Hematopoietic multipotent progenitor cell treated with erythropoietin and hydrocortisone succinate and interleukin-3 and kit ligand, for 8 days (in vitro differentiated cells): ENCODE results near the gene BAIAP2.
"Not testable (repeated sequence)": the region's sequence is repeated elsewhere in the genome, so short reads cannot be mapped to it uniquely, and the experiment has no call there.

Experiments
- DNase-seq: peaks from one replicate; pipeline ENCODE4 v3.0.0-alpha.2; 2015

Gene BAIAP2

GRCh38 chr17:81071761-81072741 lies 37.1 kb downstream of the BAIAP2 start:
- no peak for DNase-seq

- DNase-seq = no peak
Measured at GRCh38 chr17:81073967-81074839, 39.3 kb downstream of the BAIAP2 start.

GRCh38 chr17:81074875-81075274 lies 39.9 kb downstream of the BAIAP2 start:
- no peak for DNase-seq

DNA sequence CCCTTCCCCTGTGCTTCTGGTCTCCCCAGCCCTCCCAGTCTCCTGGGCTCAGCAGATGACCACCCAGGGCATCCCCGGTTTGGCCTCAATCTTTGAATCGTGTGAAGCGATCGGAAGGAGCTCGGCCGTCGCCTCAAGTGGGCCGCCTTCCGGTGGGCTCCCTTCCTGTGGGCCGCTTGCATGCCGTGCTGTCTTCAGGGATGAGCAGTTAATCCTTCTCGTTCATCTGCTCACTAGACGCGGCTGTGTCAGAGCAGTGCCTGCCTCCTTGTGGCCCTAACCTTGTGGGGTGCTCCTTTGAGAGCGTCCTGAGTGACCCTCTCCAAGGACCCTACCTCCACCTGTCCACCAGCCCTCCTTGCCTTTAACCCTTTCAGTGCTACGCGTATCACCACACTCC lies 40.4 kb downstream of the BAIAP2 start:
- DNase-seq = no peak

GRCh38 chr17:81076141-81076679 lies 41.3 kb downstream of the BAIAP2 start:
- DNase-seq = no peak

DNA sequence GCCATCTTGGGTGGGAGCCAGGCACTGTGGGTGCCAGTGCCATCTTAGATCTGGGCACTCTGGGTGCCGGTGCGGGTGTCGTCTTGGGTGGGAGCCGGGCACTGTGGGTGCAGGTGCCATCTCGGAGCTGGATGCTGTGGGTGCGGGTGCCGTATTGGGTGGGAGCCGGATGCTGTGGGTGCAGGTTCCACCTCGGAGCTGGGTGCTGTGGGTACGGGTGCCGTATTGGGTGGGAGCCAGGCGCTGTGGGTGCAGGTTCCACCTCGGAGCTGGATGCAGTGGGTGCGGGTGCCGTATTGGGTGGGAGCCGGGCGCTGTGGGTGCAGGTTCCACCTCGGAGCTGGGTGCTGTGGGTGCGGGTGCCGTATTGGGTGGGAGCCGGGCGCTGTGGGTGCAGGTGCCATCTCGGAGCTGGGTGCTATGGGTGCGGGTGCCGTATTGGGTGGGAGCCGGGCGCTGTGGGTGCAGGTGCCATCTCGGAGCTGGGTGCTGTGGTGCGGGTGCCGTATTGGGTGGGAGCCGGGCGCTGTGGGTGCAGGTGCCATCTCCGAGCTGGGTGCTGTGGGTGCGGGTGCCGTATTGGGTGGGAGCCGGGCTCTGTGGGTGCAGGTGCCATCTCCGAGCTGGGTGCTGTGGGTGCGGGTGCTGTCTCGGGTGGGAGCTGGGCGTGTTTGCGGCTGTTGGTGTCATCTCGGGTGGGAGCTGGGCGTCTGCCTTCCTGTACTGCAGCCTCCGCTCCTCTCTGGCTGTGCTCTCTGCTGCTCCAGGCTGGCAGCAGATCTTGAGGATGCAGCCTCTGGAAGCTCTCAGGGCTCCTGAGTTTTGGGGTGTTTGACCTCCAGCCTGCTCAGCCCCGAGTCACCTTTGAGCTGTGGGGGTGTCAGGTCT lies 43.3 kb downstream of the BAIAP2 start:
- DNase-seq = not testable (repeated sequence)

DNA sequence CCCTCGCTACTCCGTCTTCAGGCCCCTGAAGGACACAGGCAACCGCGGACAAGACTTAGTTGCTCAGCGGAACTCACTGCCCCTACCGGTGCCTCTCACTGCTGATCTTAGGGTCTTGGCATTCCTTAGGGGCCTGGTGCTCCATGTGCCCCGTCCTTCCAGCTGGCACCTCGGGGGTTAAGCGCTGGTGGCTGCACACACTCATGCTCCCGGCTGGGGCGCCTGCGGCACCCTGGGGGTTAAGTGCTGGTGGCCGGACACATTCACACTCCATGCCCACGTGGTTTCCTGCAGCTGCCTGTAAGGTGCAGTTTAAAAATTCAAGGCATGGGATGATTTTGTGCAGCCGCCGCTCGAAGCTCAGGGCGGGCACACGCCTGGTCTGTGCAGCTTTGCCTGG lies 45.1 kb downstream of the BAIAP2 start:
- DNase-seq = no peak

DNA sequence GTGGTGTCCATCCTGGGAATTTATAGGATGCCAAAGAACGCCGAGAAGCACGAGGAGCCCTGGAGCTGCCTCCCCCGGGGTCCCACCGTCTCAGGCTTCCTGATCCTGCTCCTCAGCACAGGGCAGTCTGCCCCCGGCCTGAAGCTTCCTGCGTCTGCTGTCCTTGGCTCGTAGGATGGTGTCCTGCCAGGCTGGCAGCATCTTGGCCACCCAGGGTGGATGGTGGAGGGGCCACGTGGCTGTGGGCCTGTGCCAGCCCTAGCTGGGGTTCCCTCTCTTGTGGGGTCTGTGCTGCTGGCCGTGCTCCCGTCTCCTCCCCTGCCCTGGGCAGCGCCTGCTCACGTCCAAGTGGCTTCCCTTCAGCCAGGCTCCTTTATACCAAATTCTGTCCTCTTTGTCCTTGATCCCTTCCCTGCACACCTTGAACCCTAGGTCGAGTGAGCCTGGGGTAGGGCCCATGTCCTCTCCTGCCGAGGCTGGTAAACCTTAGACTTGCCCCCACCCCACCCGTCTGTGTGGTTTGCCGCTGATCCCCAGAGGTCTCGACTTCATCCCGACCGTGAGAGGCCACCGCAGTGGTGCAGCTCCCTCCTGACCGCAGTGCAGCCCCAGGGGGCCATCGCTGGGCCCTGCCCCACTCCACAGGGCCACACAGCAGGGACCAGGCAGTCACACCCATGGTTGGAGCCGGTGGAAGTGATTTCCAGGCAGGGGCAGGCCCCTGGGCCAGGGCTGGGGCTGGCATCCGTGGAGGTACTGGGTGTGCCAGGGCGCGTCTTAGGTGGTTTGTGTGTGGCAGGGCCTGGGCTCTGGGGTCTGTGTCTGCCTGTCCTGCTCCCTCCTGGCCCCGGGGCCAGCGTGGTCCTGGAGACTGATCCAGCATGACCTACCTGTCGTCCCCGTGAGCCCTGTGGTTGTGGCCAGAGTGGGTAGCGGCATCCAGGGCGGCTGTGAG lies 46.5 kb downstream of the BAIAP2 start:
- no peak for DNase-seq

DNA sequence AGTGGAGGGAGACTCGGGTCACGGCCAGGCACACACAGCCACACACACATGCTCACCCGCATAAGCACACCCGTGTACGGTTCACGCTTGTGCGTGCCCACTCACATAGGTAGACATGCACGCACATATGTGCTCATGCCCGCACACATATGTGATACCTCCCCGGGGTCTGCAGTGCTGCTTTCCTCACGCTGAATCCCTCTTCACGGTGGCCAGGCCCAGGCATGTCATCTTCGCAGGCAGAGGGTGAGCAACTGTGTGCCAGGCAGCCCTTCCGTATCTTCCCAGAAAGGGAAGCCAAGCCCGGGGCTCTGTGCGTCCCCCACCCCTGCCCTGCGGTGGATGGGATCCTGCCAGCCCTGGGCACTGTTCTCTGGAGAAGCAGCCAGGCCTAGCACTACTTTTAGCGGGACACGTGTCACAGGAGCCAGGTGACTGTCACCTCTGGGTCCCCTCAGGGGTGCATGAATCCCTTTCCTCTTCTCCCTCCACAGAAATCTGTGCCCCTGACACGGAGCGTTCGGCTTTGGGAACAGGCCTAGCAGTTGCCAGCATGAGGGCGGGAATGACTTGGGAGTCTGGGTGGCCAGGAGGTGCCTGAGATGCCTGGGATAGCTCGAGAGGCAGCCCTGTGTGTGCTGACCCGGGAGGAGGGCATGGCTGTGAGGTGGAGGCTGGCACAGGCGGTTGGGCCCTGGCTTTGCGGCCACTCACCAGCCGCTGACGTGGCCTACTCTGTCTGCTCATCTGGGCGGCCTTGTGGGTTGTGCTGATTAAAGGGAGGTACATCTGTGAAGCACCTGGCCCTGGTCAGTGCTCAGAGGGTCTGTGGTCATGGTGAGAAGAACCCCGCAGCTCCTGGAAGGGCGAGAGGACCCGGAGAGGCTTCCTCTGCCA lies 47.5 kb downstream of the BAIAP2 start:
- DNase-seq = no peak

- DNase-seq = no peak
Measured at GRCh38 chr17:81083125-81083765, 48.3 kb downstream of the BAIAP2 start.

DNA sequence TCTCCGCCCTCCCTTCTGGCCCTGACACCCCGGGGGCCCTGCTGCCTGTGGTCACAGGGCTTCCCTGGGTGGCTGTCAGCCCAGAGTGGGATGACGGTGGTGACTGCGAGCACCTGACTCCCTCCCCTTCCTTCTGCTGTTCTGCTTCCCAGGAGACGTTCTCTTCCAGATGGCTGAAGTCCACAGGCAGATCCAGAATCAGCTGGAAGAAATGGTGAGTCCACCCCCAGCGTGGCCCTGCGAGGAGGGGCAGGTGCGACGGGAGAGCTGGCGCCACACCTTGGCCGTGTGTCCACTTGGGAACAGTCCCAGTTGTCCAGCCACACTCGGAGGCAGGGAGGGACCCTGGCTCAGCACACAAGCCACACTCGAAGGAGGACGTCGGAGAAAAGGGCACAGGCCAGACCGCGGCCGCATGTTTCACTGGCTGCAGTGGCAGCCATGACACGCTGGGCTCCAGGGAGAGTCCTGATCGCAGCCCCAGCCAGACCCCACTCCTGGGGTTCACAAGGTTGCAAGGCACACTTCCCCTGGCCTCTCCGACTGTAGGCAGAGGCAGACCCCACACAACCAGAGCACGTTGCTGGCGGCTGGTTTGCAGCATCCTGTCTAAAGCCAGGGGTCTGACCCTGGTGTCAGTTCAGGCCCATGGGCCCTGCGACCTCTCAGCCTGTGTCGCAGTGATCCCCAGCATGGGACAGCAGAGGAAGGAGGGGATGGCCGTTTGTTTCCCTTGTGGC lies 49.9 kb downstream of the BAIAP2 start:
- DNase-seq = no peak

GRCh38 chr17:81085420-81085911 lies 50.5 kb downstream of the BAIAP2 start:
- DNase-seq = no peak

DNA sequence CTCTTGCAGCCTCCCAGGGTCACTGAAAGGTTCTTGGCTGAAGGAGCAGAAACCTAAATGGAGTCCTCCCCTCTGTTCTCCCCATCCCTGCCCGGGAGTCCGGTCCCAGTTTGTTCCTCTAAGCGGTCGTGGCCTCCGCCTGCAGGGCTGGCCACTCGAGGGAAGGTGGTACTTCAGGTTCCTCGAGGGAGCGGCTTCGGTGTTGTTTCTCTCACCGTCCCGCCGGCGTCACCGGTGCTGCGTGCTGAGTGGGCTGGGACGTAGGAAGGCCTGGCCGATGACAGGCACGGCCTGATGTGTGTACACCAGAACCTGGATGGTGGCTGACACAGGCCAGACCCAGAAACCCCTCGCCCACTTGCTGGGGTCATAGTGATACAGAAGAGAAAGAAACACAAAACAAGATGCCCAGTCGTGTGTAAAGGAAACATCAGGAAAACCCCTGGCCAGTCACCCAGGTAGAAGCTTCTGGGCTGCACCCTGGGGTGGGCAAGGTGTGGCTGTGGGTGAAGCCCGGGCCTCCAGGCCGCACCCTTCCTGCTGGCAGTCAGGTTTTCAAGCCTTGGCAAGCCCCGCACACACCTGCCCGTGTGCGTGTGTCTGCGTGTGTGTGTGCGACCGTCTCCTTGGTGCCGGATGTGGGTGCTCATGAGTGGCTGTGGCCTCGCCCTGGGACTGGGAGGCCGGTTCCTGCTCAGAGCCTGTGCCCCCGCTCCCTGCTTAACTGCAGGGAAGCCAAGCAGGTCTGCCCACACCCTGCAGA lies 52.0 kb downstream of the BAIAP2 start:
- no peak for DNase-seq

DNA sequence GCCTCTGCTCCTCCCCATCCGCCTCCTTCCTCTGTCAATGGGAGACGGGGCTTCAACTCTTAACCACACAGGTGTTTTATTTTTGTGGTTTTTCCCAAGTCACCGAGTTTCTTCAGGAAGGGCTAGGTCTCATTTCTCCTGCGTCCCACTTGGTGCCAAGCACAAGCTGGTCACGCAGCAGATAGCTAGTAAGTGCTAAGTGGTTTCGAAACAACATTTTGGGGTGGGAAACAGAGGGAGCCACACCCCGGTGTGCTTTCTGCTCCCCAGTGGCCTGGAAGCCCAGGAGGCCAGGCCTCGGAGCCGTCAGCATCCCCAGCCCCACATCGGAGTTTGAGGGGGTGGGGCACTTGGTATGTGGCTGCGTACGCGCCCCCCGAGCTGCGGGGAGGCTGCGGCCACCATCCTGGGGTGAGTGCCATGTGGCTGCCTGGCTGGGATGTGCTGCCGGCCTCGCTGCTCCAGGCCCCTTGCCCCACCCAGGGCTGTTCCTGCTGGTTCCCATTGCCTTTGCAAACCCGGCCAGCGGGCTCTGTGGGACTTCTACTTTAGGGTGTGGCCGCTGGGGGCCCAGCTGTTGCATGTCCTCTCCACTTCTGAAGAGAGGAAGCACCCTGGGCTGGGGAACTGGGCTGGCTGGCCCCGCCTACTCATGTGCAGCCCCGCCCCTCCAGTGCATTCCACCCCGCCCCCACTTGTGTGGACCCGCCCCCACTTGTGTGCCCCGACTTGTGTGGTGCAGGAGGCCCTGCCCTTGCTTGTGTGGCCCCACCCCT lies 55.6 kb downstream of the BAIAP2 start:
- DNase-seq = peak; percentile 71

GRCh38 chr17:81091154-81091553 lies 56.2 kb downstream of the BAIAP2 start:
- DNase-seq = no peak

GRCh38 chr17:81091774-81092517 lies 57.0 kb downstream of the BAIAP2 start:
- DNase-seq = no peak
